GM18502 (cell line): Measurements from ENCODE around the gene TRIP11.
"Not testable (repeated sequence)": the region's sequence is repeated elsewhere in the genome, so short reads cannot be mapped to it uniquely, and the experiment has no call there.

Experiments used
- ATAC-seq: cut with Tn5 transposase; IDR thresholded peaks from one replicate; pipeline ENCODE4 v1.9.1; 2021; ENCODE audit warnings: mild to moderate bottlenecking; ENCODE audit not compliant: unreplicated experiment, poor library complexity

TRIP11 gene

DNA sequence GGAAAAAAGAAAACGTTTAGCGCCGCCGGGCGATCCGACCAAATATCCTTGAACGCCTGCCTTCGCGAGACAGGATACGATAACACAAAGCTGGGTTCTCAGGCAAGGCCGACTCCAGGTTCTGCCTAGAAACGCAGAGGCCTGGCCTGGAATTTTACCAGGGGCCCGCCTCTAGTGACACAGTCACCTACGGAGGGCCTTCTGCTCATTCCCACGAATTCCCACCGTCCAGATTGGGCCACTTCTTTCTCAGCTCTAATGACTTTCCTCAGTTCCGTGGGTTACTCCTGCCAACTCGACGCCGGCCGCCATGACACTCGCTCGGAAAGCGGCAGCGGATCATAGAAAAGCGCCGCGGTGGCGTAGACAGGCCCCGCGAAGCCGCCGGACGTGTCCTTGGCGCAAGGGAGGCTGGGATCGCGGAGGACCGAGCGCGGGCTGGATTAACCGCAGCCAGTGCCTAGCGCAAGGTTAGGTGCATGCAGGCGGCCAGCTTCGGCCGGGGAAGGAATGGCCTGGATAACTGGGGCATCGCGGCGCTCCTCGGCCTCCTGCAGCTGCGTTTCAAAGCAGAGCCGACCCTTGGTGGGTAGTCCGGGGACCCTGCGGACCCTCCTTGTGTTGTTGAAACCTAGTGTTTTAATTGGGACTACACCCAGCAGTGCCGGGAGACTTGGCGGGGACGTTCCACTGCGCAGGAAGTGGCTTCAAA lies at the start of gene TRIP11:
TSS of gene TRIP11 (minus strand) at position 341 of the 712 bp plus-strand sequence. CDS start 374 bp downstream, outside the sequence.
- ATAC-seq: peak; percentile 95

DNA sequence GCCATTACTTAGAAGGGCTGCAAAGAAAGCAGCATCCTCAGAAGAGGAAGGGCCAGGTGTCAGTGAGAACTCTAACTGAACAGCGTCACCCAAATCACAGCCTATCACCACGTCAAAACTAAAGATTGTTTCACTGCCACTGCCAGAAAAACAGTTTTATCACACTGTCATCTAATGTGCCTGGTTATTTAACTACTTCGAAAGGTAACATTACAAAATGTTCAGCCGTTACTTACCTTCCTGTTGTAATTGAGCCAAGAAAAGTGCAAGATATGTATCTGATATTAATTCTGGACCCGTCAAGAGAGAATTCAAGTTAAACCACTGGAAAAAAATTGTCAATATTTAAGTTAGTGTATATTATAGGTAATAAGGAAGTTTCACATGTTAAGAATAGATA lies 48.6 kb upstream of the TRIP11 start:
- no peak for ATAC-seq

DNA sequence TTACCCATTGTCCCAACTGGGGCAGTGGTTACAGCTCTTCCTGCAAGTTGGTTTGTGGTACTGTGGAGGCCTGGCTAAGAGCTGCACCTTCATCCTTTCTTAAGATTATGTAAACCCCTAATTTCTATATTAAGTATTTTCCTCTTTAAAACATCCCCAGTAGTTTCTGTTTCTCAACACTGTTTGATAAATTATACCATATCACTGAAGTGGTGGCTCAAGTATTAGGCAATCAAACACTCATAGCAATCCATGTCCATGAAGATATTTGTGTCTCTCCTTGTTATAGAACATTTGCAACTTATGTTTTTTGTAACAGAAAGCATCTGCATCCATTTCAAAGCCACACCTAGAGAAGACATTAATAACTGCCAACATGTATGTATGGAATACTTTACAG lies 34.7 kb upstream of the TRIP11 start:
- no peak for ATAC-seq

DNA sequence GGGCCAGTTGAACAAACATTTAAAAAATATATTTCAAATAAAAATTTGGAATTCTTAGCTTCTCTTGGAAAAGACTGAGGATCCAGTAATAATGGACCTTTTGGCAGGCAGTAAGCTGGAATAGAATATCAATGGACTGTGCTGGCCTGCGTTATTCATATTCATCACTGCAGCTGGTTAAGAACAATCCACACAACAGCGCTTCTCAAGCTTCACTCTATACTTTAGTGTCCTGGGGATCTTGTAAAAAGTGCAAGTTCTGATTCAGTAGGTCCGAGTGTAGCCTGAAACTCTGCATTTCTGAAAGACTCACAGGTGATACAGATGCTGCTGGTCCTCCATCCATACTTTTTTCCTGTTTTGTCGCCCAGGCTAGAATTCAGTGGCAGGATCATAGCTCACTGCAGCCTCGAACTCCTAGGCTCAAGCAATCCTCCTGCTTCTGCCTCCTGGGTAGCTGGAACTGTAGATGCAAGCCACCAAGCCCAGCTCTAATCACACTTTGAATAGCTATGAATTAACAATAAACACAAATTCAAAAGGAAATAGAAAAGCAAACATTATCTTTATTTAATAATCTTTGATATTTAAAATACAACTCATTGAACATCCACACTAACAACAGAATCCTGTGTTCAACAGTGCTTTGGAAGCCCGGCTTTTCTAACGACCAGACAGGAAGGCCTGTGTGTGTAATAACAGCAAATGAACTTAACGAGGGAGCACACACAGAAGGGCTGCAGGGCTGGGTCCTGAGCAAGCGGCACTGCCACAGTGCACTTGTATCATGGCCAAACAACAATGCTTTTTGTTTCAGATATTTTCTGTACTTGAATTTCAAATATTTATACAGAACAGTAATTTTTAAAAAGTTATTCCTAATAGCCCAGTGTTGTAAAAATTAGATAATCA lies 18.4 kb upstream of the TRIP11 start:
- ATAC-seq: no peak

DNA sequence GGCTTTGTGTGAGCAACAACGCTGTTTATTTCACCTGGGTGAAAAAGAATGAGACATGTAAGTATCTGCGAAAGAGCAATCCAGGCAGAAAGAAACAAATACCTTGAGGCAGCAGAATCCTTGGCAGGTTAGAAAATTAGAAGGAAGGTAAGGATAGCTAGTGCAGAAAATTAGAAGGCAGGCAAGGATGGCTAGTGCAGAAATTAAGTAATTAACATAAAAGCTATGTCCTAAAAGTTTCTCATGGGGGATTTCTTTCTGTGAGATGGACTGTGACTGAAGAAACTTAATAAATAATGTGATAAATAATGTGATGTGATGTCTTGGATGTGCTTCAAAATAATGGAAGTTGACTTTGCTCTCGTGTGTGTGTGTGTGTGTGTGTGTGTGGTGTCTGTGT lies 9.9 kb upstream of the TRIP11 start:
- ATAC-seq: no peak

GRCh38 chr14:92049221-92049620 lies 9.4 kb upstream of the TRIP11 start:
- ATAC-seq: not testable (repeated sequence)

DNA sequence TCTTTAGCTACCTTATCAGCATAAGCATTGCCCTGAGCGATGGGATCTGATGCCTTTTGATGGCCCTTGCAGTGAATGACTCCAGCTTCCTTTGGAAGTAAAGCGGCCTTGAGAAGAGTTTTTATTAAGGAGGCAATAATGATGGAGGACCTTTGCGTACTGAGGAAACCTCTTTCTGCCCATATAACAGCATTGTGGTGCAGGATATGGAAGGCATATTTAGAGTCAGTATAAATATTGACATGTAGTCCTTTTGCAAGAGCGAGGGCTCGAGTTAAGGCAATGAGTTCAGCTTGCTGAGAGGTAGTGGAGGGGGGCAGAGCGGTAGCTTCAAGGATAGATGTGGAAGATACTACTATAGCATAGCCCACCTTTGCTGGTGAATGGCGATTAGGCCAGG lies 6.0 kb upstream of the TRIP11 start:
- ATAC-seq: not testable (repeated sequence)

DNA sequence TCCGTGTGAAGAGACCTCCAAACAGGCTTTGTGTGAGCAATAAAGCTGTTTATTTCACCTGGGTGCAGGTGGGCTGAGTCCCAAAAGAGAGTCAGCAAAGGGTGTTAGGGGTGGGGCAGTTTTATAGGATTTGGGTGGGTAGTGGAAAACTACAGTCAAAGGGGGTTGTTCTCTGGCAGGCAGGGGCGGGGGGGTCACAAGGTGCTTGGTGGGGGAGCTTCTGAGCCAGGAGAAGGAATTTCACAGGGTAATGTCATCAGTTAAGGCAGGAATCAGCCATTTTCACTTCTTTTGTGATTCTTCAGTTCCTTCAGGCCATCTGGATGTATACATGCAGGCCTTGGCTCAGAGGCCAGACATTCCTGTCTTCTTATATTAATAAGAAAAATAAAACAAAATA lies 1.9 kb upstream of the TRIP11 start:
- ATAC-seq: not testable (repeated sequence)

GRCh38 chr14:92041203-92041602 lies 1.3 kb upstream of the TRIP11 start:
- no peak for ATAC-seq

GRCh38 chr14:92040431-92041051 lies 682 bp upstream of the TRIP11 start:
- ATAC-seq: peak; percentile 37

- peak; percentile 3 for ATAC-seq
These were observed 668 bp downstream of the TRIP11 start for GRCh38 chr14:92039063-92039718.

DNA sequence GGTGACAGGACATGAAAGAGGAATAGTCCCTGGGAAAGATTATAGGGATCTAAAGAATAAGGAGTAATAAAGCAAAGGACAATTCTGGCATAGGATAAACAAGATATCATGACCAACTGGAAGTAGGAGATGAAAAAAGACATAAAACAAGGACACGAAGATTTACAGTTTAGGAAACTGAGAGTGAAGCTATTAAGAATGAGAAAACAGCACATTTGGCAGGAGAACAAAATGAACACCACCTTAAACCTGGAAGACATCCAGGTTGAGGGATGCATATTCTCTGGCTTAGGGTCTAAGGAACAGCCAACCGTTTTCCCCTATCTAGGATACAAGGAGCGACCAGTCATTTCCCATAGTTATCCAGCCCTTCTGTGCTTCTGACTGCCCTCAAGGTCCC lies 1.9 kb downstream of the TRIP11 start:
- ATAC-seq: no peak

DNA sequence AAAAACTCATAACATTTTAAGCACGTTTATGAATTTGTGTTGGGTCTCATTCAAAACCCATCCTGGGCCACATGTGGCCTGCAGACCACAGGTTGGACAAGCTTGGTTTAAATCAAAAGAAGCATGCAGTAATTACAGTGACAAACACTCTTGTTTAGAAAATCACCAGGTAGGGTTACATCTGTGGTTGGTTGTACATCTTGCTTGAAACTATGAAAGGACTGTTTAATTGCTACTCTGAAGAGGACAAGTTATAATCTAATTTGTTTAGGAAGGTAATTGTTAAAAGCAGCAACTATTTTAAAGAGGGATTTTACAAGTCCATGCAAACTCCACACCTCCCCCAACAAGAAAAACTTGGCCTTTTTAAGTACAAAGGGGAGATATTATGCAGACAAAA lies 4.0 kb downstream of the TRIP11 start:
- ATAC-seq: no peak

- no peak for ATAC-seq
These were observed 5.8 kb downstream of the TRIP11 start for GRCh38 chr14:92033906-92034687.

GRCh38 chr14:92033433-92033832 lies 6.4 kb downstream of the TRIP11 start:
- no peak for ATAC-seq

DNA sequence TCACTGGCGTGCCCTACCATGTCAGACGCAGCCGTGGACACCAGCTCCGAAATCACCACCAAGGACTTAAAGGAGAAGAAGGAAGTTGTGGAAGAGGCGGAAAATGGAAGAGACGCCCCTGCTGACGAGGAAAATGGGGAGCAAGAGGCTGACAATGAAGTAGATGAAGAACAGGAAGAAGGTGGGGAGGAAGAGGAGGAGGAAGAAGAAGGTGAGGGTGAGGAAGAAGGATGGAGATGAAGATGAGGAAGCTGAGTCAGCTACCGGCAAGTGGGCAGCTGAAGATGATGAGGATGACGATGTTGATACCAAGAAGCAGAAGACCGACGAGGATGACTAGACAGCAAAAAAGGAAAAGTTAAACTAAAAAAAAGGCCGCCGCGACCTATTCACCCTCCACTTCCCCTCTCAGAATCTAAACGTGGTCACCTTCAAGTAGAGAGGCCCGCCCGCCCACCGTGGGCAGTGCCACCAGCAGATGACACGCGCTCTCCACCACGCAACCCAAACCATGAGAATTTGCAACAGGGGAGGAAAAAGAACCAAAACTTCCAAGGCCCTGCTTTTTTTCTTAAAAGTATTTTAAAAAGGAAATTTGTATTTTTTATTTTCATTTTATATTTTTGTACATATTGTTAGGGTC lies 13.2 kb downstream of the TRIP11 start:
- no peak for ATAC-seq

- ATAC-seq: no peak
These were observed 17.8 kb downstream of the TRIP11 start for GRCh38 chr14:92022036-92022435.

GRCh38 chr14:92021523-92021922 lies 18.3 kb downstream of the TRIP11 start:
- ATAC-seq: no peak

DNA sequence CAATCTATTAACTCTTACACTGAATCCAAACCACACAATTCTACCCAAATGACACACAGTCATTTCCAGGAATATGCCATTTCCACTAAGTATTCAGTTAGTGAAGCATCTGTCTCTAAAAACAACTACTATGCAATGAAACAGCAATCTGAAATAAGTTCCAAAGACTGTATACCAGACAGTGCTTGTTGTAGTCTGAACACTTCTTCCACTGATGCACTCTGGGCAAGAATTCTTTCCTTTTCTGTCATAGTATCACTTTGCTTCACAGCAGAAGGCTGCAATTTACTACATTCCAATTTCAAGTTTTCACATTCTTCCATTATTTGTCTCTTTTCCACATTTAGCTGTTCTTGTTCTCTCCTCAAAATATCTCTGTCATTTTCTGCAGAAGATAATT lies 25.8 kb downstream of the TRIP11 start:
- ATAC-seq: no peak
